Measurements from ENCODE around the gene TFR2. TPM values are rescaled to one million over a fixed set of nuclear protein-coding genes. Genes with fewer than 3 reads are reported as not detected.

The TFR2 gene
- polyA plus RNA-seq, 10 donors = 0.46 to 1.4 (median 0.98) TPM

GRCh38 chr7:100614308-100614861 lies 27.0 kb downstream of the TFR2 start:
- DNase-seq = no peak

GRCh38 chr7:100613412-100614175 lies 27.8 kb downstream of the TFR2 start:
- DNase-seq = no peak

GRCh38 chr7:100612730-100613390 lies 28.5 kb downstream of the TFR2 start:
- DNase-seq = peak in 1 of 3 donors; percentile 49

GRCh38 chr7:100611983-100612729 lies 29.2 kb downstream of the TFR2 start, which contains the start of gene MOSPD3:
TSS of gene MOSPD3 (plus strand) at chr7:100612540. CDS start at chr7:100612792, 252 bp downstream.
- peak; percentile 99 to 100 (median 100) for DNase-seq

- no peak for DNase-seq
Observed at GRCh38 chr7:100609958-100610357, 31.4 kb downstream of the TFR2 start.

- DNase-seq = no peak
Observed at GRCh38 chr7:100607111-100607510, 34.2 kb downstream of the TFR2 start.

GRCh38 chr7:100606313-100606712 lies 35.0 kb downstream of the TFR2 start:
- DNase-seq = no peak

- DNase-seq = peak in 1 of 3 donors; percentile 34
Observed at GRCh38 chr7:100604976-100605911, 36.1 kb downstream of the TFR2 start.

- DNase-seq = peak; percentile 72 to 90 (median 74)
Observed at GRCh38 chr7:100604028-100604975, 37.0 kb downstream of the TFR2 start.

- DNase-seq = peak in 2 of 3 donors; percentile 38 to 82
Observed at GRCh38 chr7:100603726-100604027, 37.7 kb downstream of the TFR2 start.

GRCh38 chr7:100602889-100603725 lies 38.2 kb downstream of the TFR2 start:
- peak; percentile 90 to 94 (median 92) for DNase-seq

- DNase-seq = no peak
Observed at GRCh38 chr7:100600730-100601038, 40.7 kb downstream of the TFR2 start.

- no peak for DNase-seq
Observed at GRCh38 chr7:100599911-100600729, 41.2 kb downstream of the TFR2 start.

- DNase-seq = no peak
Observed at GRCh38 chr7:100598425-100598824, 42.9 kb downstream of the TFR2 start.

GRCh38 chr7:100595188-100595587 lies 46.2 kb downstream of the TFR2 start:
- no peak for DNase-seq

GRCh38 chr7:100591596-100591995 lies 49.8 kb downstream of the TFR2 start:
- no peak for DNase-seq

- DNase-seq = peak in 1 of 3 donors; percentile 71
Observed at GRCh38 chr7:100590077-100590737, 51.1 kb downstream of the TFR2 start.
